Upper lobe of left lung (tissue), 6 donors: ENCODE measurements around the gene HSD17B3. TPM values are rescaled to one million over a fixed set of nuclear protein-coding genes. Genes with fewer than 3 reads are reported as not detected.

Experiments used
- ATAC-seq, 2 donors: fragments of 200-7000 bp; cut with Tn5 transposase; one replicate each; pipeline ENCODE4 v1.9.1; 2022; ENCODE audit warnings: mild to moderate bottlenecking in 2 of 2, moderate library complexity in 2 of 2; ENCODE audit not compliant: low FRiP score in 2 of 2
- DNase-seq, 2 donors: peaks; one replicate each; pipeline ENCODE4 v3.0.0-alpha.2; 2019 to 2020
- H3K27ac ChIP-seq, 4 donors: fragments of 200-600 bp; sonication (generic); one replicate each; pipeline ENCODE4 v1.5.1; 2016 to 2019
- H3K27me3 ChIP-seq, 4 donors: fragments of 200-600 bp; sonication (generic); one replicate each; pipeline ENCODE4 v1.5.1; 2017 to 2019
- H3K36me3 ChIP-seq, 4 donors: fragments of 200-600 bp; sonication (generic); one replicate each; pipeline ENCODE4 v1.5.1; 2016 to 2019
- H3K4me1 ChIP-seq, 4 donors: fragments of 200-600 bp; sonication (generic); one replicate each; pipeline ENCODE4 v1.5.1; 2018 to 2019
- H3K4me3 ChIP-seq, 4 donors: fragments of 200-600 bp; sonication (generic); one replicate each; pipeline ENCODE4 v1.5.1; 2017 to 2019; ENCODE audit warnings: mild to moderate bottlenecking in 2 of 4, moderate library complexity in 1 of 4
- H3K9me3 ChIP-seq, 4 donors: fragments of 200-600 bp; sonication (generic); one replicate each; pipeline ENCODE4 v1.5.1; 2018 to 2019
- CTCF ChIP-seq, 6 experiments: fragments of 450-650 bp in 4 of 6; fragments of 200-600 bp in 2 of 6; sonication (generic) in 2 of 6; IDR thresholded peaks; one replicate each; pipeline ENCODE4 v1.5.1; 2016 to 2019; ENCODE audit warnings: antibody characterized with exemption in 6 of 6
- EP300 ChIP-seq, 4 donors: sonication (generic); formaldehyde crosslinking; IDR thresholded peaks; one replicate each; pipeline ENCODE4 v1.5.1; 2017; ENCODE audit warnings: antibody characterized with exemption in 4 of 4, control low read depth in 2 of 4
- POLR2A ChIP-seq, 4 donors: fragments of 450-650 bp; IDR thresholded peaks; one replicate each; pipeline ENCODE4 v1.5.1; 2016 to 2017; ENCODE audit warnings: antibody characterized with exemption in 4 of 4, mild to moderate bottlenecking in 2 of 4
- POLR2AphosphoS5 ChIP-seq, 2 donors: sonication (generic); formaldehyde crosslinking; IDR thresholded peaks; one replicate each; pipeline ENCODE4 v1.5.1; 2017; ENCODE audit warnings: antibody characterized with exemption in 2 of 2
- WGBS, 2 donors: methylation state at CpG; one replicate each; pipeline ENCODE4 v1.1.5; 2017 to 2018; 5-methylcytosine and 5-hydroxymethylcytosine counted together
- total RNA-seq, 6 donors: library from RNA; depleted of rRNA in 4 of 6; stranded (reverse); fragments of >200 nt in 4 of 6; gene quantifications; one replicate each; pipeline versions ENCODE4 v1.1.0 to v1.2.1, GENCODE V29; 2016 to 2021
- donor health status: DM: no; HTN: no; CAD: no; lungs with moderate emphysema.
- donor health status: DM: no; HTN: yes; CAD: no; lungs with severe emphysema.

HSD17B3 gene
- total RNA-seq, 6 donors from 2014 or later, result 1.0 to 7.3 (median 1.0) TPM; not detected in 3

GRCh38 chr9:96251451-96251850, 50.5 kb downstream of the HSD17B3 start:
- TF ChIP-seq EP300 (IDR thresholded peaks at IDR 0.05) (no peak), POLR2A (IDR thresholded peaks at IDR 0.05) (no peak), POLR2AphosphoS5 (IDR thresholded peaks at IDR 0.05) (no peak), CTCF (IDR thresholded peaks at IDR 0.05) (no peak)
- Histone ChIP-seq H3K36me3 (no peaks in the 10 kb centered on the region), H3K27ac (no peak overlapping the region), H3K4me1 (no peaks in the 10 kb centered on the region), H3K4me3 (no peak overlapping the region), H3K9me3 (no peaks in the 10 kb centered on the region), H3K27me3 (no peaks in the 10 kb centered on the region)
- WGBS, 2 donors, result 95 to 98% methylated on average over 4 of the region's 4 CpGs
- DNase-seq, result no peak
- no peak for ATAC-seq

- H3K36me3 ChIP-seq, result no peaks in the 10 kb centered on the region
- H3K4me3 ChIP-seq, result no peak overlapping the region
- no peaks in the 10 kb centered on the region for H3K27me3 ChIP-seq
- 68 to 82% methylated on average over 6 of the region's 6 CpGs for WGBS, 2 donors
- no peaks in the 10 kb centered on the region for H3K4me1 ChIP-seq
- no peak for DNase-seq
- no peaks in the 10 kb centered on the region for H3K9me3 ChIP-seq
- no peak overlapping the region for H3K27ac ChIP-seq
- ATAC-seq, result no peak
- no peak for TF ChIP-seq POLR2A (IDR thresholded peaks at IDR 0.05)
- TF ChIP-seq POLR2AphosphoS5 (IDR thresholded peaks at IDR 0.05), result no peak
- TF ChIP-seq EP300 (IDR thresholded peaks at IDR 0.05), result no peak
- no peak for TF ChIP-seq CTCF (IDR thresholded peaks at IDR 0.05)
These were observed 52.2 kb downstream of the HSD17B3 start for GRCh38 chr9:96249746-96250145.

- 80 to 82% methylated on average over 8 of the region's 8 CpGs for WGBS, 2 donors
- TF ChIP-seq POLR2A (IDR thresholded peaks at IDR 0.05) (no peak), EP300 (IDR thresholded peaks at IDR 0.05) (no peak), CTCF (IDR thresholded peaks at IDR 0.05) (no peak), POLR2AphosphoS5 (IDR thresholded peaks at IDR 0.05) (no peak)
- Histone ChIP-seq H3K4me3 (no peak overlapping the region), H3K9me3 (no peaks in the 10 kb centered on the region), H3K27me3 (no peaks in the 10 kb centered on the region), H3K4me1 (no peaks in the 10 kb centered on the region), H3K27ac (no peak overlapping the region), H3K36me3 (no peaks in the 10 kb centered on the region)
- ATAC-seq (no peak), DNase-seq (no peak)
These were observed 55.7 kb downstream of the HSD17B3 start for GRCh38 chr9:96246267-96246671.

- TF ChIP-seq CTCF (IDR thresholded peaks at IDR 0.05) (no peak), POLR2AphosphoS5 (IDR thresholded peaks at IDR 0.05) (no peak), EP300 (IDR thresholded peaks at IDR 0.05) (no peak)
- Histone ChIP-seq H3K4me3 (no peak overlapping the region), H3K4me1 (no peaks in the 10 kb centered on the region), H3K36me3 (no peaks in the 10 kb centered on the region), H3K9me3 (no peaks in the 10 kb centered on the region), H3K27ac (no peak overlapping the region), H3K27me3 (no peaks in the 10 kb centered on the region)
- 73 to 86% methylated on average over 7 of the region's 7 CpGs for WGBS, 2 donors
- DNase-seq (no peak), ATAC-seq (no peak)
These were observed 56.6 kb downstream of the HSD17B3 start for GRCh38 chr9:96245399-96245798.

DNA sequence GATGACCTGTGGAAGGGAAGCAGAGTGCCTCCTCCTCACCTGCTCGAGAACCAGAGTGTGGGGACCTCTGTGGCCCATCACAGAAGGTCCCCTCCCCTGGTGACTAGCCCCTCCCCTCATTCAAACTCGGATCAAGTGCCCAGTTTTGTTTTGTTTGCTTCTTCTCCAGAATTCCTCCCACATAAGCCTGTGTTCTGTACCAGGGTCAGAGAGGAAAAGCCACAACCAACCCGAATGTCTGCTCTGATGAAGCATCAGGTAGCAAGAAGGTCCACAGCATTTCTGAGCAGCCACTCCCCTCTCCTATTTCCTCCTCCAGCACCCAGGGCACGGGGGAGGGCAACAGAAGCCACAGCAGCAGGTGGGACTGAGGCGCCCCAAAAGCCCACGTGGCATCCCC, 58.2 kb downstream of the HSD17B3 start:
- DNase-seq (no peak), ATAC-seq (no peak)
- TF ChIP-seq EP300 (IDR thresholded peaks at IDR 0.05) (no peak), POLR2AphosphoS5 (IDR thresholded peaks at IDR 0.05) (no peak), POLR2A (IDR thresholded peaks at IDR 0.05) (no peak), CTCF (IDR thresholded peaks at IDR 0.05) (no peak)
- no peak overlapping the region for H3K4me3 ChIP-seq
- no peaks in the 10 kb centered on the region for H3K4me1 ChIP-seq
- H3K27me3 ChIP-seq, result no peaks in the 10 kb centered on the region
- H3K27ac ChIP-seq, result no peak overlapping the region
- no peaks in the 10 kb centered on the region for H3K36me3 ChIP-seq
- WGBS, 2 donors, result 53 to 64% methylated on average over 5 to 6 of the region's 6 CpGs
- H3K9me3 ChIP-seq, result no peaks in the 10 kb centered on the region
